ENCODE results near the gene DDX56. TPM values are rescaled to one million over a fixed set of nuclear protein-coding genes. Genes with fewer than 3 reads are reported as not detected.
A peak's percentile ranks its signal among the peaks of the same experiment; 100 is the strongest.

The DDX56 gene
- total RNA-seq, 2 donors from 2014 or later = 47.4 to 79.2 TPM

DNA sequence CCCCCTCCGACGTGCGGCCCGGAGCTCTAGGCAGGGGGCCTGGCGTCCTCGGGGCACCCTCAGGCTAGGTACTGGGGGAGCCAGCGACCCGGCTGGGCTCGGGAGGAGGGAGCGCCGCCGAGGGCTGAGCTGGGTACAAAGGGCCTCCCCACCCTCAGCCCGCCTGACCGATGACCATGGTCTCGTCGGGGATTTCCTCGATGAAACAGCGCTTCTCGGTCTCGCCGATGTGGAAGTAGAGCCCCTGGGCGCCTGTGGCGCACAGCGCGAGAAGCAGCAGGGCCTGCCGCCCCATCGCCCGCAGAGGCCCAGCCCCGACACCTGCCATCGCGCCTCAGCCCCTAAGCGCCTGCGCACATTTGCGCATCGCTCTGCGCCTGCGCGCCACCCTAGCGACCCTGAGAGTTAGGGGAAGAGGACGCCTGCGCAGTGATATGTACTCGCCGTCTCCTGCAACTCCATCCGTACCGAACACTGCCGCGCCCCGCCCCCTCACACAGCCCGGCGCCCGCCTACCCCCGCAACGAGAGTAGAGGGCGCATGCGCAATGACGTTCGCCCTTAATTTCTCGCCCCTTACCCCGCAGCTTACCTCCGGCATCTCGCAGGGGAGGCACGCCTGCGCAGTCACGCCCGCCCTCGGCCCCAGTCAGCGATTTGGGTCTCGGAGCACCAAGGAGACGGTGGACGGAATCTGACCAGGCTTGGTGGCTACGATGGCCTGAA is 8.3 kb upstream of the DDX56 start, which contains the start of gene TMED4:
Gene TMED4, minus strand, starts transcription at position 353 of the 725 bp plus-strand sequence. Its CDS starts 25 bp downstream, at position 328.
- peak; percentile 99 for DNase-seq (ENCODE audit: low spot score)

DNA sequence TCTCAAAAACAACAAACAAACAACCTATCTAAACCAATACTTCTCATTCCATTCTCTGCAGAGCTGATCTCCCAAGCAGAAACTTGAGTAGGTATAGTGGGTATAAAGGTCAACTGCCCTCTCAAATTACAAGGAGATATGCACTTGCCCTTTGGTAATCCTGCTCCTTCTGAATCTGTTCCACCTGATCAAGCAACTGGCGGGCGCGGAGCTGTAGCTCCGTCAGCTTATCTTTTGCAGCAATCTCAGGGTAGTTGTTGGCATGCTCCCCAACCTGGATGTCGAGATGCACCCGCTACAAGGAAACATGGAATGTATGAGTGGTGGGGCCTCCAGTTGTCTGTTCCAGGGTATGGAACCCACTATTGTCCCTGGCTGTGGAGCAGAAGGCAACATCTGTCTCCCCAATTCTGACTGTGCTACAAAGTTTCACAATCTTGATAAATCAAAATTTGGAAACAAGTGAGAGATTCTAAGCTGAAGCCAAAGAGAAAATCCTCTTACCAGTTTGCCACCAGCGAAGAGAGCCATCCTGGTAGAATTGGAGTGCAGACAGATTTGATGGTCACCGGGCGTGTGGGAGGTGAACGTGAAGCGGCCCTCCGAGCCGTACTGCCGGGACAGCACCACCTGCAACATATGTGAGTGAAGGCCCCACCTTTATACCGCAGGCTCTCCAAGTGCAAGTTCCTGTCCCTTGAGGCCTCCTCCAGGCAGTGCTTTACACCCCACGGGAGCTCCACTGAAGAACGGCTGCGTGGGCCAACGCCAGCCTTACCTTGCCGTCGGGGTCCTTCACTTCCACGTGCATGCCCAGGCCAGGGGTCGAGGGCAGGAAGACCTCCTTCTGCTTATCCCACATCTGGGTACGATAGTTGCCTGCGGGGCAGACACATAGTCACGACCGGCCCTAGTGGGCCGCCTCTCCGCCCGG is 7.5 kb upstream of the DDX56 start:
- TF ChIP-seq, protein P1, sequence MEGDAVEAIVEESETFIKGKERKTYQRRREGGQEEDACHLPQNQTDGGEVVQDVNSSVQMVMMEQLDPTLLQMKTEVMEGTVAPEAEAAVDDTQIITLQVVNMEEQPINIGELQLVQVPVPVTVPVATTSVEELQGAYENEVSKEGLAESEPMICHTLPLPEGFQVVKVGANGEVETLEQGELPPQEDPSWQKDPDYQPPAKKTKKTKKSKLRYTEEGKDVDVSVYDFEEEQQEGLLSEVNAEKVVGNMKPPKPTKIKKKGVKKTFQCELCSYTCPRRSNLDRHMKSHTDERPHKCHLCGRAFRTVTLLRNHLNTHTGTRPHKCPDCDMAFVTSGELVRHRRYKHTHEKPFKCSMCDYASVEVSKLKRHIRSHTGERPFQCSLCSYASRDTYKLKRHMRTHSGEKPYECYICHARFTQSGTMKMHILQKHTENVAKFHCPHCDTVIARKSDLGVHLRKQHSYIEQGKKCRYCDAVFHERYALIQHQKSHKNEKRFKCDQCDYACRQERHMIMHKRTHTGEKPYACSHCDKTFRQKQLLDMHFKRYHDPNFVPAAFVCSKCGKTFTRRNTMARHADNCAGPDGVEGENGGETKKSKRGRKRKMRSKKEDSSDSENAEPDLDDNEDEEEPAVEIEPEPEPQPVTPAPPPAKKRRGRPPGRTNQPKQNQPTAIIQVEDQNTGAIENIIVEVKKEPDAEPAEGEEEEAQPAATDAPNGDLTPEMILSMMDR (IDR thresholded peaks at IDR 0.05) = no peak
- Histone ChIP-seq H3K27ac (peak overlapping the region; percentile 99), H3K36me3 (peaks cover 18% of the 10 kb centered on the region), H3K27me3 (replicated peaks; ENCODE audit: insufficient read depth) (no peaks in the 10 kb centered on the region), H3K4me1 (ENCODE audit: control insufficient read depth in 1 of 2, low read depth in 2 of 2) (peaks cover 14 to 24% of the 10 kb centered on the region in 2 donors), H3K9me3 (no peaks in the 10 kb centered on the region), H3K4me3 (peak overlapping the region; percentile 90)
- DNase-seq (ENCODE audit: low spot score) = no peak
- ATAC-seq (ENCODE audit: insufficient number of reproducible peaks, low FRiP score, low read depth) = no peak

More for the DNA sequence above, 8.3 kb upstream of the DDX56 start, which contains the start of gene TMED4:
- Histone ChIP-seq H3K4me3 (peak within 1 kb of the TSS; percentile 90), H3K4me1 (ENCODE audit: control insufficient read depth in 1 of 2, low read depth in 2 of 2) (peaks cover 14 to 24% of the 10 kb centered on the region in 2 donors), H3K27me3 (replicated peaks; ENCODE audit: insufficient read depth) (no peaks in the 10 kb centered on the region), H3K27ac (peak within 1 kb of the TSS; percentile 99), H3K36me3 (peaks cover 18% of the 10 kb centered on the region), H3K9me3 (no peaks in the 10 kb centered on the region)
- TF ChIP-seq, protein P1 (IDR thresholded peaks at IDR 0.05) = no peak
- ATAC-seq (ENCODE audit: insufficient number of reproducible peaks, low FRiP score, low read depth) = peak; percentile 96

DNA sequence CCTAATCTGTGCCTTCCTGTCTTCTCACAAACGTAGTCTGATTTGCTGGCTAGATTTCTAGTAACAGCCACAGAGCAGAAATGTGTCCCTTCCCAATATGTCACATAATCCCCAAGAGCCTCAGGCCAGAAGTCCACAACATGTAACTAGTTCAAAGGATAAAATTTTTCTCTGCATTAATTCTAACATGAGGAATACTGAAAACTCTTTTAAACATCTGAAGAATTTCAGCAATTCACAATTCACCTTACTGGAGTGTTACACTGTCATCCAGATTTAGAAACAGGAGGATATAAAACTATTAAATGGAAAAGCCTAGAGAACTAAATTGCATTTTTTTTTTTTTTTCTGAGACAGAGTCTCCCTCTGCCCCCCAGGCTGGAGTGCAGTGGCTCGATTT is 2.5 kb upstream of the DDX56 start:
- no peak overlapping the region for H3K4me3 ChIP-seq
- H3K4me1 ChIP-seq (ENCODE audit: control insufficient read depth in 1 of 2, low read depth in 2 of 2) = peaks cover 17 to 42% of the 10 kb centered on the region in 2 donors
- no peak for DNase-seq (ENCODE audit: low spot score)
- H3K27me3 ChIP-seq (replicated peaks; ENCODE audit: insufficient read depth) = no peaks in the 10 kb centered on the region
- H3K36me3 ChIP-seq = peaks cover 31% of the 10 kb centered on the region
- no peak overlapping the region for H3K27ac ChIP-seq
- no peaks in the 10 kb centered on the region for H3K9me3 ChIP-seq
- TF ChIP-seq, protein P1 (IDR thresholded peaks at IDR 0.05) = no peak
- ATAC-seq (ENCODE audit: insufficient number of reproducible peaks, low FRiP score, low read depth) = no peak

GRCh38 chr7:44575054-44575453 is 1.3 kb upstream of the DDX56 start:
- DNase-seq (ENCODE audit: low spot score) (no peak), ATAC-seq (ENCODE audit: insufficient number of reproducible peaks, low FRiP score, low read depth) (no peak)
- Histone ChIP-seq H3K4me3 (no peak overlapping the region), H3K4me1 (ENCODE audit: control insufficient read depth in 1 of 2, low read depth in 2 of 2) (peaks cover 6 to 30% of the 10 kb centered on the region in 2 donors), H3K27me3 (replicated peaks; ENCODE audit: insufficient read depth) (no peaks in the 10 kb centered on the region), H3K9me3 (no peaks in the 10 kb centered on the region), H3K27ac (no peak overlapping the region), H3K36me3 (peaks cover 37% of the 10 kb centered on the region)
- TF ChIP-seq, protein P1 (IDR thresholded peaks at IDR 0.05) = no peak
